Nephron (organoid): Measurements from ENCODE around the gene DRAM1.
"Not testable (repeated sequence)": the region's sequence is repeated elsewhere in the genome, so short reads cannot be mapped to it uniquely, and the experiment has no call there.

Experiments used
- H3K27ac Mint-ChIP-seq, 3 experiments: 2 replicates each; pipeline ENCODE4 v1.8.0; 2020; ENCODE audit warnings: mixed read lengths in 3 of 3, mild to moderate bottlenecking in 2 of 3, moderate library complexity in 1 of 3
- H3K27me3 Mint-ChIP-seq: 2 replicates; pipeline ENCODE4 v1.8.0; 2021; ENCODE audit warnings: low read depth, mild to moderate bottlenecking, moderate library complexity, mixed read lengths
- H3K36me3 Mint-ChIP-seq: 2 replicates; pipeline ENCODE4 v1.8.0; 2020; ENCODE audit warnings: low read depth, mixed read lengths
- H3K4me1 Mint-ChIP-seq: 2 replicates; pipeline ENCODE4 v1.8.0; 2020; ENCODE audit warnings: mixed read lengths
- H3K4me3 Mint-ChIP-seq, 3 experiments: 2 replicates each; pipeline ENCODE4 v1.8.0; 2020; ENCODE audit warnings: mild to moderate bottlenecking in 3 of 3, mixed read lengths in 3 of 3, moderate library complexity in 2 of 3
- H3K9me3 Mint-ChIP-seq: 2 replicates; pipeline ENCODE4 v1.8.0; 2020; ENCODE audit warnings: mixed read lengths
- TF ChIP-seq, protein P1 (sequence below), 3 experiments: fragments of 200-600 bp; sonication (generic); IDR thresholded peaks; one replicate each; pipeline ENCODE4 v1.5.0; 2021; ENCODE audit warnings: antibody characterized with exemption in 3 of 3; ENCODE audit not compliant: unreplicated experiment in 3 of 3

DRAM1 gene

DNA sequence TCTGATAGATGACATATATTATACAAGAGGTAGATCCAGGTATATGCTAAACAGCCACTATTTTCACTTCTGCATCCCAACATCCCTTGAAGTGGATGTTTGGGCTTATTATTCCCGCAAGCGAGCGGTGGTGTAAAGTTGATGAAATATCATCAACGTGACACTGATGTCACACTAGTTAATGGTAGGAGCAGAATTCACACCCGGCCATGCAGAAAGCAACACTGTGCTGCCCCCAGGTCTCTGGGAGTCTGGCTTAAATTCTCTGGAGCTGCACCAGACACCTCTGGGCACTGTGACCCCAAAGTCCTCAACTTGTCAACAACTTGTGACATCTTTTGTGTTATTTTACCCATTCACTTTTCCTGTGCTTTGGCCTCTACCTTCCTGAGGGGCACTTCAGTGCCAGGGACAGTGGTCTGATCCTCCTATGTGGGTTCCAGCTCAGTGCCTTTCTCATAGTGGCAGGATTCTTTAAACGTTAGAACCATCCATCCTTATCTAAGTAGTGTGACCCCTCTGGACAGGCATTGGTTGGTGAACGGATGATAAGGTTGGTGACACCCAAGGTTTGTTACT lies 952 bp downstream of the DRAM1 start:
- peaks cover 18% of the 10 kb centered on the region for H3K27me3 Mint-ChIP-seq
- H3K27ac Mint-ChIP-seq = peak overlapping the region; percentile 52 to 79 (median 60)
- no peaks in the 10 kb centered on the region for H3K9me3 Mint-ChIP-seq
- TF ChIP-seq, protein P1, sequence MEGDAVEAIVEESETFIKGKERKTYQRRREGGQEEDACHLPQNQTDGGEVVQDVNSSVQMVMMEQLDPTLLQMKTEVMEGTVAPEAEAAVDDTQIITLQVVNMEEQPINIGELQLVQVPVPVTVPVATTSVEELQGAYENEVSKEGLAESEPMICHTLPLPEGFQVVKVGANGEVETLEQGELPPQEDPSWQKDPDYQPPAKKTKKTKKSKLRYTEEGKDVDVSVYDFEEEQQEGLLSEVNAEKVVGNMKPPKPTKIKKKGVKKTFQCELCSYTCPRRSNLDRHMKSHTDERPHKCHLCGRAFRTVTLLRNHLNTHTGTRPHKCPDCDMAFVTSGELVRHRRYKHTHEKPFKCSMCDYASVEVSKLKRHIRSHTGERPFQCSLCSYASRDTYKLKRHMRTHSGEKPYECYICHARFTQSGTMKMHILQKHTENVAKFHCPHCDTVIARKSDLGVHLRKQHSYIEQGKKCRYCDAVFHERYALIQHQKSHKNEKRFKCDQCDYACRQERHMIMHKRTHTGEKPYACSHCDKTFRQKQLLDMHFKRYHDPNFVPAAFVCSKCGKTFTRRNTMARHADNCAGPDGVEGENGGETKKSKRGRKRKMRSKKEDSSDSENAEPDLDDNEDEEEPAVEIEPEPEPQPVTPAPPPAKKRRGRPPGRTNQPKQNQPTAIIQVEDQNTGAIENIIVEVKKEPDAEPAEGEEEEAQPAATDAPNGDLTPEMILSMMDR (IDR thresholded peaks at IDR 0.05; ENCODE audit: unreplicated experiment in 3 of 3) = no peak
- H3K36me3 Mint-ChIP-seq = no peaks in the 10 kb centered on the region
- H3K4me3 Mint-ChIP-seq = peak overlapping the region; percentile 80 to 93 (median 90)
- peaks cover 6% of the 10 kb centered on the region for H3K4me1 Mint-ChIP-seq

DNA sequence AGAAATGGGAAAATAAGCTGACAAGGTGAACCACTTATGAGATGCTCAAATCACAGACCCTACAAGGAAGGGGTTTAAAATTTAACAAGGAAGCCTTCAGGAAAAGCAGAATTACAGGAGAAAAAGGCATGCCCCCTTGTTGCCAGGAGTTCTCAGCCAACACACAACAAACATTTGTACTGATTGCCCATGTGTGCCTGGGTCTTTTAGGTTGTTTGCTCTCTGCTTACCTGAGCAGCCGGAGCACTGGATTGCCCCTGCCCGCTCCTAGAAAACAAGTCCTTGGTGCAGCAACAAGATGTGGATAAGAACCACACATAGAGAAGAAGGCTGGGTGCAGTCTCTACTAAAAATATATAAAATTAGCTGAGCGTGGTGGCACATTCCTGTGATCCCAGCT lies 3.4 kb downstream of the DRAM1 start:
- Mint-ChIP-seq H3K4me1 (peaks cover 6% of the 10 kb centered on the region), H3K4me3 (peak overlapping the region in 1 of 3 experiments; percentile 36), H3K9me3 (no peaks in the 10 kb centered on the region), H3K27me3 (peaks cover 14% of the 10 kb centered on the region), H3K36me3 (no peaks in the 10 kb centered on the region), H3K27ac (peak overlapping the region in 2 of 3 experiments; percentile 53 to 56)
- TF ChIP-seq, protein P1 (IDR thresholded peaks at IDR 0.05; ENCODE audit: unreplicated experiment in 3 of 3) = no peak

DNA sequence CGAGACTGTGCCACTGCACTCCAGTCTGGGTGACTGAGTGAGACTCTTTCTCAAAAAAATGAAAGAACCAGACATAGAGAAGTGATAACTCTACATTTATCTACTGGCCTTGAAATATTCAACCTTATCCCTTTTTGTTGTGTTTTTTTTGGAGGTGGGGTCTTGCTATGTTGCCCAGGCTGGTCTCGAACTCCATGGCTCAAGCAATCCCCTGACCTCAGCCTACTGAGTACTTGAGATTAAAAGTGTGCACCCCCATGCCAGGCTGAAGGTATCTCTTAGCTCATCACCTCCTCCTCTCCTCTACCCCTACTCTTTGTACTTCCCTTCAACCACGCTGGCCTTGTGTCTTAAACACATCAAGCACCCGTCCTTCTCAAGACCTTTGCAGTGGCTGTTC lies 3.8 kb downstream of the DRAM1 start:
- peaks cover 14% of the 10 kb centered on the region for H3K27me3 Mint-ChIP-seq
- peak overlapping the region in 1 of 3 experiments; percentile 0 for H3K27ac Mint-ChIP-seq
- H3K4me3 Mint-ChIP-seq = peak overlapping the region in 2 of 3 experiments; percentile 13 to 15
- H3K36me3 Mint-ChIP-seq = no peaks in the 10 kb centered on the region
- TF ChIP-seq, protein P1 (IDR thresholded peaks at IDR 0.05; ENCODE audit: unreplicated experiment in 3 of 3) = no peak
- H3K4me1 Mint-ChIP-seq = peaks cover 6% of the 10 kb centered on the region
- H3K9me3 Mint-ChIP-seq = no peaks in the 10 kb centered on the region

DNA sequence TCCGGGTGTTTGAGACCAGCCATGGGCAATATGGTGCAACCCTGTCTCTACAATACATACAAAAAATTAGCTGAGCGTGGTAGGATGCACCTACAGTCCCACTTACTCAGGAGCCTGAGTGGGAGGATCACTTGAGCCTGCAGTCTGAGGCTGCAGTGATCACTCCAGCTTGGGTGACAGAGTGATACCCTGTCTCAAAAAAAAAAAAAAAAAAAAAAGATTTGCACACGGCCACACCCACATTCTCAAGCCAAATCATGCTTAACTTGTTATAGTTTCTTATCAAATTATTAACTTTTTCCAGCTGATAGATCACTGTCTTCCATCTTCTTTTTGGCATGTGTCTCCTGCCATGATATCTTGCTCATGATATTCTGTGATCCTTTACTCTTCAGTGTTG lies 6.8 kb downstream of the DRAM1 start:
- Mint-ChIP-seq H3K36me3 (no peaks in the 10 kb centered on the region), H3K4me3 (no peak overlapping the region), H3K27me3 (no peaks in the 10 kb centered on the region), H3K4me1 (no peaks in the 10 kb centered on the region), H3K27ac (peak overlapping the region in 1 of 3 experiments; percentile 21), H3K9me3 (no peaks in the 10 kb centered on the region)
- TF ChIP-seq, protein P1 (IDR thresholded peaks at IDR 0.05; ENCODE audit: unreplicated experiment in 3 of 3) = no peak

DNA sequence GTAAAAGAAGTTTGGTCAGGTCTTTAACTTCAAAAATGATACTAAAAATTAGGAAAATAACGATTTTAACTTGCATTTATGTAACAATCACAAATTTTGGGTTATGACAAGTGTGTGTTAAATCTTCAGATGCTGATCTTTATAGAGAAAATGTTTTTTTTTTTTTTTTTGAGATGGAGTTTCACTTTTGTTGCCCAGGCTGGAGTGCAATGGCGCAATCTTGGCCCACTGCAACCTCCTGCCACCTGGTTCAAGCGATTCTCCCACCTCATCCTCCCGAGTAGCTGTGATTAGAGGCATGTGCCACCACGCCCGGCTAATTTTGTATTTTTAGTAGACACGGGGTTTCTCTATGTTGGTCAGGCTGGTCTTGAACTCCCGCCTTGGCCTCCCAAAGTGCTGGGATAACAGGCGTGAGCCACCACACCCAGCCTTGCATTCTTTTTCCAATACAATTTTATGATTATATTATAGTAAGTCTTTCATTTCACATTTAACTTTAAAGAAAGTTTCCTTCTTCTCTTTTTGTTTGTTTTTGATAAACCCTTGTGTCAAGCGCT lies 7.5 kb downstream of the DRAM1 start:
- not testable (repeated sequence) for H3K4me1 Mint-ChIP-seq, H3K4me3 Mint-ChIP-seq, H3K27ac Mint-ChIP-seq, H3K27me3 Mint-ChIP-seq, H3K36me3 Mint-ChIP-seq, H3K9me3 Mint-ChIP-seq

DNA sequence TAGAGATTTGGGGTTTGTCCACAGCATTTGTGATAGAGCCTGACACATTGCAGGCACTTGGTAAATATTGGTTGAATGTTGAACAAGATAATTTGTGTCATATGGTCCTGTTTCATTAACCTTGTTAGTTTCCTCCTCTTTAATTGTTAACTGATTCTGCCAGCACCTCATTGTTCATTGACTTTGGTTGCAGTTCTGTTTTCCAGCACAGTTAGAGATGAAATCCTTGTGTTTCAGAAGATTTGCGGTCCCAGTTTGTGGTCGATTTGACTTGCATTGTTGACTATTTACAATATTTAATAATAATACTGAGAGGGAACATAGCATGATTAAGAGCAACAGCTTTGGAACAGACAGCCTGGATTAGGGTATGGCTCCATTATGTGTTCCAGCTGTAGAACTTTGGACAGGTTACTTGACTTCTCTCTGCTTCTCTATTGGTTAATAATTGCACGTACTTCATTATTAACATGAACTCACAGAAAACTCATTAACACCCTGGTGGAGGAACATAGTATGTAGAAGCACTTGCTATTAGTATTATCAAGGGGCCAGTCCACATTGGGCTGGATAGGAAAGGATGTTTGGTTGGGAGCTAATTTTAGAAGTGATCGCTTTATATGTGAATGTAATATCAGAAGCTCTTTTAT lies 8.7 kb downstream of the DRAM1 start:
- Mint-ChIP-seq H3K4me3 (no peak overlapping the region), H3K27ac (peak overlapping the region; percentile 24 to 87 (median 55)), H3K4me1 (no peaks in the 10 kb centered on the region), H3K9me3 (no peaks in the 10 kb centered on the region), H3K27me3 (no peaks in the 10 kb centered on the region), H3K36me3 (no peaks in the 10 kb centered on the region)
- TF ChIP-seq, protein P1 (IDR thresholded peaks at IDR 0.05; ENCODE audit: unreplicated experiment in 3 of 3) = no peak
